GM18867 (cell line): ENCODE measurements around the gene JAZF1.
A peak's percentile ranks its signal among the peaks of the same experiment; 100 is the strongest.

Experiments used
- ATAC-seq: cut with Tn5 transposase; IDR thresholded peaks from one replicate; pipeline ENCODE4 v1.9.1; 2021; ENCODE audit warnings: mild to moderate bottlenecking, moderate library complexity; ENCODE audit not compliant: unreplicated experiment

The JAZF1 gene

DNA sequence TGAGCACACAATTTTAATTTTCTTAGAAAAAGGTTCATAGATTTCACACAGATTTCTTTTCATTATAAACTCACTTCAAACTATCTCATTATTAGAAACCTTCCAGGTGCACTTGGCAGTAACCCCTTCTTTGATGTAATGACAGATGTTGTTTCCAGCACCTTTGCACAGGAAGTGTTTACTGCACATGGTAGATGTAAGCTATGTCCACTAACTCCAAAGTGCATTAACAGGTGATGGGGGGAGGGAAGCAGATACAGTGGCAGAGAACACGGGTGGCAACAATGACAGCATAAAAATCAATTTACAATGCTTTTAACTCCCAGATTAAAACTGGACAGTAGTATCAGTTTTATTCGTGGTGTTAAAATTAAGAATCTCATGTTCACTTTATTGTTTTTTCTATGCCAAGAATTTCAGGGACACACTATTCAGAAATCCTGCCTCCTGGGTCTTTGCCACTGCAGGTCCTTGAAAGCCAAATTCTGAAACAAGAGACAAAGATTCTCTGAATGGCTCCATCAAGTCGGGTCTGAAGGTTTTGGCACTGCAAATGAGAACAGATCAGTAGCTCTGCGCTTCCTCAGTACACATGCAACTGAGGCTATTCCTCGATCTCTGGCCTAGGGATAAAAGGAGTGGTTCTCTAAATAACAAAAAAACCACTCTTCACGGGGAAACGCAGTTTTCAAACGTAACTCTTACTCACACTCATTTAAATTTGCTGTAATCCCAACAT, 187.7 kb downstream of the JAZF1 start:
- ATAC-seq, result no peak

DNA sequence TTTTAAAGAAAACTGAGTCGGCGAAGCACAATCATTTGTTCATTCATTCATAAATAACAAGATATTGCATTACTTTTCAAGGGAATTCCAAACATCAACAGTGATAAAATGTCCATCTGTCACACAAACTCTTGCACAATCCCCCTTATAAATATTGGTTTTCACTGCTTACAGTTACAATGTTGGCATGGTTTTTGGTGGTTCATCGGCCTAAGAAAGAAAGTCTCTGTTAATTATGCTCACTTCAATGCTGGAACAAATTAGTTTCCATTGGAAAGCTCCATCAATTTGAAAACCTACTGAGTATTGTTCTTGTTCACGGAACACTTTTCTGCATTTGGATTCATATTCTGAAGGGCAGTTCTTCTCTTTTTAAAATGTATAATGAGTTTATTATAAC, 188.5 kb downstream of the JAZF1 start:
- ATAC-seq, result no peak

DNA sequence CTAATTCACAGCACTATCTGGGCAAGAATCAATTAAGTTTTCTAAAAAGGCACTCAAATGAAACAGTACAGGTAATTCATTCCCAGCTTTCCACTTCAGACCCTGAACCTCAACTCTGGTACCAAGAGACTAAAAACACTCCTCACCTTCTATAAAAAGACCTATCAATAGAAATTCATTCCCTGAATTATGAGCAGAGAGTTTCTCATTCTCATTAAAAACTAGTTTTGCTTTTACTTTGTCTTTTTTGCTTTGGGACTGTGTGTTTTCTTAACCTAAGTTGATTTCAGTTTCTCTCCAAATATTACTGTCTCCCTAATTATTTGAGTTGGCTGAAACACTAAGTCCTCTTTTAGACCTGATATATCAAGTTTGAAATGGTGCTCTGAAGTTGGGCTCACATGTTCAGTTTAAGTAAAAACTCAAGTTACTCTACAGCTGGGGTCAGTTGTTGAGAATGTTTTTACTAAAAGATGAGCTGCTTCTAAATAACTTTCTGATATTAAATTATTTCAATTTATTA, 189.5 kb downstream of the JAZF1 start:
- no peak for ATAC-seq

DNA sequence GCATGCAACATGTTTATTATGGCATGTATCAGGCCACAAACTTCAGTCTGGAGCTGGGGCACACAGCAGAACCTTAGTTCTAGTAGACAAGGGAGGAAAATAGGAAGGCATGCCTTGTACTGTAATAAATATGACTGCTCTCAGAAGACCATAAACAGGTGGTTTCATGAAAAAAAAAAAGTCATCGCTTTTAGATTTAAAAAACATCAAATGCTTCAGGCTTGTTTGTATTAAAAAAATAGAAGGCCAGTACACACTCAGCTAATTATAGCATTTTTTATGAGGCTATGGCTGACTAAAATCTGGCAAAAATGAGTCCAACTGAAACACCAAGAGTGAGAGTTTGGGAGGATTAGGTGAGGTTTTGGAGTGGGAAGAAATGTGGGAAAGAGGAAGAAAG, 204.1 kb downstream of the JAZF1 start:
- no peak for ATAC-seq

DNA sequence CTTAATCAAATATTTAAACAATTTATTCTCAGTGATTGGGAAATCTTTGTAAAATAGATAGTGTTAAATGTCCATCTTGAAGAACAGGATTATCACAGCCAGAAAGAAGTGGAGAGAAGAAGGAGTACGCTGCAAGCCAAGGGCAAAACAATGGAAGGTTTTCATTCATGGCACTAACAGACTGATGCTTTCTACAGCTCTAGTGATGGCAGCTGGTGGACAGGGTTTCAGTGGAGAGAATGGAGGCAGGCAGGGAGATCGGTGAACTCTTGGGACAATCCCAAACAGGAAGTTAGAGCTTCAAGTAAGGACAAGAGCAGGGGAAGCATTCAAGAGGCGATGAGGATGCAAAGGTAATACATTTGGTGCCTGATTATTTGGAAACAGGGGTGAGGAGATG, 207.0 kb downstream of the JAZF1 start:
- ATAC-seq, result no peak

DNA sequence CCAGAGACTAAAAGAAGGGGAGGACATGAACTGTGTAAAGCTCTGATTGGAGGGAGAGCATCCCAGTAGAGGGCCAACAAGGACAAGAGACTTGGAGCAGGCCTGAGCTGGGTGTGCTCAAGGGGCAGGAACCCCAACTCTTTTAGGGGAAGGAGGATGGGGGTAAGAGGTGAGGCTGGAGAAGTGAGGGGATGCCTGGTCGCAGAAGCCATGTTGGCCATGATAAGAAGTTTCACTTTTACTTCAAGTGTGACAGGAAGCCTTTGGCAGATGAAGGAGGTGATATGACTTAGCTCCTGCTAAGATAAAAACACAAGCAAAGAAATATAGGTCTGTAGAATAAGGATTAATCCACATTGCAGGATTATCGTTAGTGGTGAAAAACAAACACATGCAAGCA, 208.3 kb downstream of the JAZF1 start:
- ATAC-seq, result no peak

DNA sequence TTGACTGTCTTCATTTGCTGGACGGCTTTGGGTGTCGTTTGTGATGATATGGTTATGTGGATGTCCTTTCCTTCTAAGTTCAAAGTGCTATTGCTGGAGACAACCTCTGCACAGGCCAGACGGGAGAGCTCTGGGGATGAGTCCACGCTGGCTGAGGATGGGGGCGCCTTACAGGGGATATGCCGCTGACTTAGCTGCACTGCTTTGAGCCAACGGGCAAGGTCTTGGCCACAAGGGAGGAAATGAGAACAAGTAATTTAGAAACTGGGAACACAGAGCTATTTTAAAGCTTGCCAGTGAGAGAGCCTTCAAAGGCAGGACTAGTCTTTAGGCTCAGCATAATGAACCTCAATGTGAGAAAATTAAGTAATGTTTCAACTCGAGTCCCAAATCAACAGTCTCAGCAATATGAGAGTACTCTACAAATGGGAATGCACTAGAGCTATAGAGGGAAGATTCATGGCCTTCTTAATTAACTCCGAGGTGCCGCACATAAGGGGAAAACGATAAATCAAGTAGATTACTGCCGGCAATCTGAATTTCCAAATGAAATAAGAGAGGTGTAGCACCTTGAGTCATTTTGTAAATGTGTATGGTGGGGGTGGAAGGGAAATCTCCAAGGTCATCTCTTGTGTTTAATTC, 209.3 kb downstream of the JAZF1 start:
- ATAC-seq, result no peak

DNA sequence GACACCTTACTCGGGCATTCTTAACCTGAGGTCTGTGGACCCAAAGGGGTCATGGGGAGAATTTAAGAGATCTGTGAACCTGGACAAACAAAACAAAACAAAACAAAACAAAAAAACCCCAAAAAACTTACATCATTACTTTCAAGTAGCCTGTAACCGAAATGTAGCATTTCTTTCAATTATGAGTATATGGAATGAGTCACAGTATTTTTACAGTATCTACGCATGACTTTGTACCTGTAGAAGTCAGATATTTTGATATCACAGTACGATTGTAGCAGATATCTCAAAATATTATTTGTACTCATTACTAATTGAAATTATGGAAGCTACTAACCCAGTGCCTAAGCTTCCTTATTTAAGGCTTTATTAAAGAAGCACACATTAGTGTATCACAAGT, 210.2 kb downstream of the JAZF1 start:
- ATAC-seq, result peak; percentile 34

DNA sequence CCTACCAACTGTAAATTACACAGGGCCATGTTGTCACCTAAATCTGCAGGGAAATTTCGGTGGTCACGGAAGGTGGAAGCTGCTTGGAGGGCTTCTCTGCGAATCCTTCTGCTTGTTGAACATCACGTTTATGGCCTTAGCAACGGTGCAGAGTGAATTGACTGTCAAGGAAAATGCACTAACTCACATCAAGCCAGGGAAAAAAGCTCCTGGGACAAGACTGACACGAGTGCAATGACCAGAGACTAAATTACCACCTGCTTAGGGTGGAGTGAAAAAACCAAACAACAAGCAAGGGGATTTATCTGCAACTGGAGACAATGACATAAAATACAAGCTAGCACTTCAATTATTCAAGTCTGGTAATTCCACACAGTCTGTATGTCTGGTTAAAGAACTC, 211.2 kb downstream of the JAZF1 start:
- no peak for ATAC-seq

DNA sequence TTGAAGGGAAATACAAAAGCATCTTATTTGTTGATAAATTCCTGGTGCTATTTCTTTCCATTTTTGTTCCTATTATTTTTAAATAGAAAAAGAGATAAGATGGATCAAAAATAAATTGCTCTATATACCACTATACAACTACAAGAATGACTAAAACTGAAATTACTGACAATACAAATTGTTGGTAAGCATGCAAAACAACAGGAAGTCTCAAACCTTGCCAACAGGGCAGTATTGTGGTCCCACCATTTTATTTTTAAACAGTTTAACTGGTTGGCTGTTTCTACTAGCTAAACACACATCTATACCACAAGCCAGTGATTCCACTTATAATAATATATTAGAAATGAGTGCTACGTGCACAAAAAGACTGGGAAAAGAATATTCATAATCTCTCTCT, 213.0 kb downstream of the JAZF1 start:
- peak; percentile 75 for ATAC-seq

DNA sequence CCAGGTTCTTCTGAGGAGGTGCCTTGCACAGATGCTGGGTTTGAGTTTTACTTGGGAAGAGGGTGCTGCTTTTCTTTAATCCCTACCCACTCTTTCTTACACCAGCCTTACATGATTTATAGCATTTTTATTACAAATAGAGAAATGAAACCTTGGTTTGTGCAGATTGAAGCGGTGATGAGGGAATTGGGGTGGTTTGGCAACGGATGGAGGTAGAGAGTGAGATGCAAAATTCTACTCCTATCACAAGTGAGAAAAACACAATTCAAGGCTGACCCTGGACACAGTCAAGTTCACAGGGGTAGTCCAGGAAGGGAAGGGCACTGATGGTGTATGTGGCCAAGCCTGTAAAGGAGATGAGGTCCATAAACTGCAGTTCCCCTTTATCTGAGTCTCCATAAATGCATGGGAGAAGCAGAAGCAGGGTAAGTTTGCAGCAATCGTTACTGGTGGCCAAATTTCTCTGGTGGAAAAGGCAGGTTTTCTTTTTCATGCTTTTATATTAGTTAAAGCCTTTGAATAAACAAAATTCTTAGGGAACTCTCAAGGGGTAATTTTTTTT, 214.3 kb downstream of the JAZF1 start:
- ATAC-seq, result peak; percentile 32

DNA sequence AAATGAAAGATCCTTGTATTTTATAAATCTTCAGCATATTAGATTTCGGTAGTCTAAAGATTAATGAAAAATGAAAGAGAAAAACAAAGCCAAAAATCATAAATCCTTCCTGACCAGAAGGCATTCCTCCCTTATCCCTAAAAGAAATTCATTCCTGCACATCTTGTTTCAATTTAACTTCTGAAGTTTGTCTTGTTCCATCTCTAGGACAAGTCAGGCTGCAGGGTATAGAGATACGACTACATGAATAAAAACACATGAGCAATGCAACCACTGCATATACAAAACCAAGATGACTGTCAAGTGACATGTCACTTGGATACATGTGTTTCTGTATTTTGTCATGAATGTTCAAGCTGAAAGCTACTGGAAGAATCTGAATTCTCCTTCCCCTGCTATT, 214.9 kb downstream of the JAZF1 start:
- no peak for ATAC-seq

DNA sequence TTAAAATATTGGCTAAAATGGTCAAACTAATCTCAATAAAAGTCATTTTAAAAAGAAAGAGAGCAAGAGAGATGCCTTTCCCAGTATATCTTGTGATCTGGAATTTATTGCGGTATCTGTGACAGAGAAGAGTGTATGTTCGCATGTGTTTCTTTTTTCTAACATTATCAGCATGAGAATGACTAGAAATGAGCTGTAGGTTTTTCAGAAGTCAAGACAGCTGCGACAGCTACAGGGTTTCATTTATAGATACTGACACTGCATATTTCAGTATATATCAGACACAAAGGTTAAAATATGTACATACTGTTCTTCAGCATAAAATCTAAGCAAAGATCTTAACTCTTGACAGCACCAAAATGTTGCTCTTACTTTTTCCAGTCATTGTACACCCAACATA, 215.8 kb downstream of the JAZF1 start:
- no peak for ATAC-seq

DNA sequence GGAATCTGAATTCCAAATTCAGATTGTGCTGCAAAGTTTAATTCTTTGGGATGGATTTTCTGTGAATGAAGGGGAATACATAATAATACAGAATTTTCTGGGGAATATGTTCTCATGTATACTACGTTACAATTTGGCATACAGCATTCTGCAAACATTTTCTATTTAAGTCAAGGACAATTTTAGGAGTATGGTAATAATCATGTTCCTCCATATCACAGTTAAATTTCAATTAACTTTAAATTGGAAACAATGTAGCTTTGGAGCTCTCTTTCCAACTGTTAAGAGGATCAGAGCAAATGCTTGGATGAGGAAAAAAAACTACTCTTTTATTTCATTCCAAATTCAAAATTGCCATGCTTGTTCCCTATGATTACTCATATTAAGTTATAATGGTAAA, 217.5 kb downstream of the JAZF1 start:
- no peak for ATAC-seq

DNA sequence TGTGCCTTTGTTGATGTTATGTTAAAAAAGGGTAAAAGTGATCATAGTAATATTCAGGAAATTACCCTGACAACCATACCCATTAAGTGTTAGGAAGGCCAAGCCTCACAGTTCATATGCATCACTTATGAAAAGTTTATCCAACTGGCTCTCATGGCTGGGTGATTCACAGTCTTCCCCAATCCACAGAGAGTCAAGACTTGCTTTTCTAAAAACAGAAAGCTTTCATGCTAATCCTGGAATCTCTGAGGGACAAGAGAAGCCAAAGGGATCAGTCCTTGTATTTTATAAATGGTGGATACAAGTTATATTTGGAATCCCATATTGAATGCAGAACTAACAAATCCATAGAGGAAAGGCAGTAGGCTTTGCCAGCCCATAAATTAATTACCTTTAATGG, 218.3 kb downstream of the JAZF1 start:
- ATAC-seq, result no peak

DNA sequence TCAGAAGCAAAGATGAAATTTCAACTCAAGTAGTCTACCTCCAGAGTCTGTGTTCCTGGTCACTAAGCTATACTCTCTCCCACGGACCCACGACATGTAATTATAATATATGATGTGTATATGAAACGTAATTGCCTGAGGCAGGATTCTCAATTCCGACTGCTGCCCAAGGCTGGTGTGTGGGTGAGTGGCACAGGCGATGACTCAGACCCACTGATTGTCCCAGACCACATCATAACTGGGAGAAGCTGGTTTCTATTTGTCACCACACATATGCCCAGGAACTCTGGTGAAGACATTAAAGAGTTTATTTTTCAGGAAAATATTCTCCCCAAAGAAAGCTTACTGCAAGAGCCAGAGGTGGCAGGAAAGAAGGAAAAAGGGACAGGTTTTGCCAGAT, 219.3 kb downstream of the JAZF1 start:
- no peak for ATAC-seq

DNA sequence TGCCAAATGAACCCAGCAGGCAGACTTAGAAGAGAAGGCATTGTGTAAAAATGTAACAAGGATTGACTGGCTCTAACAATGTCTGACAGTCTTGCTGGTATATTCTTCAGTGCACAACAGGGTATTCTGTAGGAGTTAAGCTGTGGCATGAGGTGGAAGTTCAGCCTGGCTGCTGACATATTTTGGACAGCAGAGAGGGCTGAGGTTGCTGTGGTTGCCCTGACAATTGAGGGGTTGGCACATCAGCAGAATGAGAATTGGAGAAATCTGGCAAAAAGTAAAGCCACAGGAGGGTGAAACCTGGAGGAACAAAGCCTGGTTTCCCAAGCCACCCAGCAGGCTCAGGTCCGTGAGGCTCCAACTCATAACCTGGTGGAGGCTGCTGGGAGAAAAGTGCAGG, 220.2 kb downstream of the JAZF1 start:
- no peak for ATAC-seq

DNA sequence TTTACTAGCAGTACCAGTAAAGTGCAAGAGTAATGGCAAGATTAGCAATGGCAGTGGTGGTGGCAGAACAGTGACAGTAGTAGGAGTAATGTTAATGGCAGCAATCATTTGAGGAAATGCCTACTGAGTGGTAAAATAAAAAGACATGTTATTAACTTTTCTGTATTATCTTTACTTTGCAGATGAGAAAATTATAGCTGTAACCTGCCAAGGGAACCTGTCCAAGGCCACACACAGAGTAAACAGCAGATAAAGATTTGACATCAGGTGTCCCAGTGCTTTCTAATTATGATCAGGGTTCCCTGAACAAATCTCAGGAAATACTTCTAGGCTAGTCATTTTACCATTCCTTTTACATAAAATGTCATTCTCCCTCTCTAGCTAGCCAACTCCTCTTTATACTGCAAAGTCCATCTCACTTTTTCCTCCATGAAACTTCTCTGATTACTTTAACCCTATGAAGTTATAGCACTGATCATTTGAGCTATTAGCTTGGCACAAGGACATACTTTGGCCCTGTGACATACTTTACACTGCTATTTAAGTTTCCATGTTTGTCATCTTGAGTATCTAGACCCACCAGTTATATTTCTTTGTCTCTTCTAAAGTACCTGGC, 221.6 kb downstream of the JAZF1 start:
- ATAC-seq, result no peak

DNA sequence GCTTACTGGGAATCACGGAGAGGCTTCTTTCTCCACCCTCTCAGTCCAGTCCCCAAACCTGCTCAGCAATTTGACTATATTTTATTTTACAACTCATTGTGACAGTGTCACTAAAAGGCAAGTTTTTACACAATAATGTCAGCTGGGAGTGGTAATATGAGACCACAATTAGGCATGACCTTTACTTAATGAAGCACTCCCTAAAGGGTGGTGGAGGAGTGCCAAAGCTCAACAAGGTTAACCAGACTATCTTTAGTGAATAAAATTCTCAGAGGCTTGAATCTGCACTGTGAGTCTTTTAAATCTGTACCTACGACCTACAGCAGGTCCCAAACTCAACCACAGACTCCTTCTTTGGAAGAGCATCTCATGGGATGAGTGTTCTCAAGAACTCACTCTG, 225.0 kb downstream of the JAZF1 start:
- no peak for ATAC-seq

DNA sequence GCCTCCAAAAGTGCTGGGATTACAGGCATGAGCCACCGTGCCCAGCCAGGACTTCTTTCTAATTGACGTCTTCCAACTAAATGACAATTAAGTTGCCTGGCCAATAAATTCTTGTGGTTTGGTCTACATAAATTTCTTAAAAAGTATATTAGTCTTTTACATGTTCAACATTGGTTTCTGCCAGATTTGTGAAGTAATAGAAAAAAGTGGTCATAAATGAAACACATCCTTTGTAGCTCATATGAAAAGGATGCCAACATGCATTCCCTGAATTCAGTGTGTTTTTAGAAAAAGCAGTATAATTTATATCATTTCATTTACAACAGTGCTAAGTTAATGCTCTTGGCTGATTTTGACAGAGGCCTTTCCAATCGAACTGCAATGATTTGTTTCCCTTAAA, 225.6 kb downstream of the JAZF1 start:
- no peak for ATAC-seq

DNA sequence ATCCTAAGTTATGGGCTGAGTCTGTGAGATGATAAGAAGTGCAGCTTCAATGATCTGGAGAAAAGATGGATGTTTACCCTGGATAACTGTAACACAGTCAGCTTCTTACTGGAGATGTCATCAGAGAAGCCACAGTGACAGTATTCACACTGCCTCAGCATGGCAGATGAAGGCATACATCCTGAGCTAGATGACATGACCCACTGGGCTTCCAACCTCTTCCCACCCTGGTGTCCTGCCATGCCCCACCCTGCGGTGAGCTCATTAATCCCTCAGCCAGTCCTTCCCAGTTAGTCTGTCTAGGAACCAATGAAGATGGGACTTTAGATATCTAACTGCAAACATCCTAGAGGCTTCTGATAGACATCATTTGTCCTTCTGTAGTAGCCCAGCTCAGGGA, 226.8 kb downstream of the JAZF1 start:
- ATAC-seq, result no peak

DNA sequence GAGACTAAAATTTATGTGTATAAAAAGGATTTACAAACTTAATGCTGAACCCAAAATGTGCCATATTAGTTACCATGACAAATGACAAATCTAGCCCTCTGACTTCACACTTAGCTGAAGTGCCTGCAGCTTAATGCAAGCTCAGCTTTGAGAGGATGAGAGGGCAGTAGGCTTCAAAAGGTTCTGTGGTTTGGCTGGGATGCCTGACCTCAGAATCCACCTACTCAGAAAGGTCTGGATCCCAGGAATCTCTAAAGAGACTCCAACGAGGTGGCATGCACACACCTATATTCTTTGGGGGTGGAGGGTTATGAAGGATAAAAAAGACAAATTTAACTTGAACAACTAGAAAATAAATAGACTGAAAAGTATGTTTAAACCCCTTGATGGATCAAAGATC, 227.2 kb downstream of the JAZF1 start:
- no peak for ATAC-seq
